ENCODE measurements around the gene PLVAP. TPM values are rescaled to one million over a fixed set of nuclear protein-coding genes. Genes with fewer than 3 reads are reported as not detected.

PLVAP gene
- total RNA-seq, 1 donor from 2014 or later, result 378 TPM

DNA sequence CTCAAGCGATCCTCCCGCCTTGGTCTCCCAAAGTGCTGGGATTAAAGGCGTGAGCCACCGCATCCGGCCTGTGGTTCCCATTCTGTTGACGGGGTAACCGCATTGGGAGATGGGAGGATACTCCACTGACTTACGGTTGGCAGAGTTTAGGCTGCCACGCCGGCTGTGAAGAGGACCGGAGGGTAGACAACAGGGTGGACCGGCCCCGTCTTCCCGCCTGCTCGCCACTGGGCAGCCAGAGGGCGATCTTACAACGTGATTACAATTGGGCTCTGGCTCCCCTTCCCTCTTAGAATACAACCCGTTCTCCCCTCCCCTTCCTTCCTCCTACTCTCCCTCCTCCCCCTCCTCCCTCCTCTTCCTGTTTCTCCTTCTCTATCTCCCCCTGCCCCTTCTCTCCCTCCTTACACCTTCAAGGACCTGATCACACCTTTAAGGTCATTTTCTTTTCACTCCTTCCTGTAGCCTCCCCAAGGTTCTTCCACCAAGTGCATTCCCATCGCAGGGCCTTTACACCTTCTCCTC is 17.8 kb upstream of the PLVAP start:
- intact Hi-C loops (cut with DNase I), result no loop called here
- TF ChIP-seq, protein P1, sequence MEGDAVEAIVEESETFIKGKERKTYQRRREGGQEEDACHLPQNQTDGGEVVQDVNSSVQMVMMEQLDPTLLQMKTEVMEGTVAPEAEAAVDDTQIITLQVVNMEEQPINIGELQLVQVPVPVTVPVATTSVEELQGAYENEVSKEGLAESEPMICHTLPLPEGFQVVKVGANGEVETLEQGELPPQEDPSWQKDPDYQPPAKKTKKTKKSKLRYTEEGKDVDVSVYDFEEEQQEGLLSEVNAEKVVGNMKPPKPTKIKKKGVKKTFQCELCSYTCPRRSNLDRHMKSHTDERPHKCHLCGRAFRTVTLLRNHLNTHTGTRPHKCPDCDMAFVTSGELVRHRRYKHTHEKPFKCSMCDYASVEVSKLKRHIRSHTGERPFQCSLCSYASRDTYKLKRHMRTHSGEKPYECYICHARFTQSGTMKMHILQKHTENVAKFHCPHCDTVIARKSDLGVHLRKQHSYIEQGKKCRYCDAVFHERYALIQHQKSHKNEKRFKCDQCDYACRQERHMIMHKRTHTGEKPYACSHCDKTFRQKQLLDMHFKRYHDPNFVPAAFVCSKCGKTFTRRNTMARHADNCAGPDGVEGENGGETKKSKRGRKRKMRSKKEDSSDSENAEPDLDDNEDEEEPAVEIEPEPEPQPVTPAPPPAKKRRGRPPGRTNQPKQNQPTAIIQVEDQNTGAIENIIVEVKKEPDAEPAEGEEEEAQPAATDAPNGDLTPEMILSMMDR (IDR thresholded peaks at IDR 0.05), result peak; percentile 39 to 52 (median 48)
- Histone ChIP-seq H3K27ac (no peak overlapping the region), H3K4me3 (no peak overlapping the region), H3K27me3 (no peaks in the 10 kb centered on the region), H3K4me1 (peaks cover 4 to 6% of the 10 kb centered on the region in 2 donors), H3K36me3 (peaks cover 0 to 2% of the 10 kb centered on the region in 2 donors), H3K9me3 (no peaks in the 10 kb centered on the region)
- DNase-seq (ENCODE audit: low spot score in 2 of 2), result no peak

DNA sequence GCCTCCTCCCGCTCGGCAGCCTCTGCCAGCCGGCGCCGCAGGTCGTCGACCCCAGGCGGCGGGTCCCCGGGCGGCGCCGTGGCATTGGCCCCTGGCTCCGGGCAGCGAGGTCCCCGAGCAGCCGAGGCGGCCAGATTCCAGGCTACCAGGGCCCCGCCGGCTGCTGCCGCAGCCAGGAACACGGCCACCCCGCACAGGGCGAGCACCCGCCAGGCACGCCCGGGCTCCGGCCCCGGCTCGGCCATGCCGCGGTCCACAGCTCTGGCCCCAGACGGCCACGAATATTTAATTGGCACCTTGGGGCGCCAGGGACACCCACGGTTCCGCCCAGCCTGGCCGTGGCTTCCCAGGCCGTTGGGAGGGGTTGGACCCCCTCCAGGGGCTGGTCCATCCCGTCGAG is 16.8 kb upstream of the PLVAP start, which contains the start of gene CCDC194:
Gene CCDC194 (minus strand): TSS at position 283 of the 400 bp plus-strand sequence. CDS start 38 bp downstream, at position 245.
- Histone ChIP-seq H3K36me3 (peaks cover 0 to 2% of the 10 kb centered on the region in 2 donors), H3K9me3 (peaks cover 0 to 3% of the 10 kb centered on the region in 2 donors), H3K27ac (no peak within 1 kb of the TSS), H3K4me1 (peaks cover 4 to 6% of the 10 kb centered on the region in 2 donors), H3K27me3 (no peaks in the 10 kb centered on the region), H3K4me3 (no peak within 1 kb of the TSS)
- no peak for DNase-seq (ENCODE audit: low spot score in 2 of 2)
- intact Hi-C loops (cut with DNase I), result no loop called here
- TF ChIP-seq, protein P1 (IDR thresholded peaks at IDR 0.05), result no peak

DNA sequence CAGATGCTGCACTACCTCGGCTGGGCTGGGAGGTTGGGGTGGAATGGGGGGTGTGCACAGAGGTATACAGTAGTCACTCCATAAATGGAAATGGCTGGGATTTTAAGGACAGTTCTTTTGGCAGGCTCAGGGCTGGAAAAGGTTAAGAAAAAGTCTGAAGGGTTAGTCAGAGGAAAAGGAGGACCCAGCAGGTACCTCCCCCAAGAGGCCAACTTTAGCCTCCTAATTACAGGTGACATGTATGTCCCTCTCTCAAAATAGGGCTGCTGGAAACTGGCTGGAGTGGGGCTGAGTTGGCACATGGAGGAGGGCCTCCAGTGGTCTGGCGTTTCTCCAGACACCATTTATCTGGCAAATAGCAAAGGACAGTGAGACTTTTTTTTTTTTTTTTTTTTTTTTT is 15.9 kb upstream of the PLVAP start:
- intact Hi-C loops (cut with DNase I), result no loop called here
- Histone ChIP-seq H3K27ac (no peak overlapping the region), H3K4me1 (peaks cover 4 to 6% of the 10 kb centered on the region in 2 donors), H3K36me3 (no peaks in the 10 kb centered on the region), H3K4me3 (no peak overlapping the region), H3K27me3 (no peaks in the 10 kb centered on the region), H3K9me3 (peaks cover 0 to 3% of the 10 kb centered on the region in 2 donors)
- TF ChIP-seq, protein P1 (IDR thresholded peaks at IDR 0.05), result no peak
- no peak for DNase-seq (ENCODE audit: low spot score in 2 of 2)

DNA sequence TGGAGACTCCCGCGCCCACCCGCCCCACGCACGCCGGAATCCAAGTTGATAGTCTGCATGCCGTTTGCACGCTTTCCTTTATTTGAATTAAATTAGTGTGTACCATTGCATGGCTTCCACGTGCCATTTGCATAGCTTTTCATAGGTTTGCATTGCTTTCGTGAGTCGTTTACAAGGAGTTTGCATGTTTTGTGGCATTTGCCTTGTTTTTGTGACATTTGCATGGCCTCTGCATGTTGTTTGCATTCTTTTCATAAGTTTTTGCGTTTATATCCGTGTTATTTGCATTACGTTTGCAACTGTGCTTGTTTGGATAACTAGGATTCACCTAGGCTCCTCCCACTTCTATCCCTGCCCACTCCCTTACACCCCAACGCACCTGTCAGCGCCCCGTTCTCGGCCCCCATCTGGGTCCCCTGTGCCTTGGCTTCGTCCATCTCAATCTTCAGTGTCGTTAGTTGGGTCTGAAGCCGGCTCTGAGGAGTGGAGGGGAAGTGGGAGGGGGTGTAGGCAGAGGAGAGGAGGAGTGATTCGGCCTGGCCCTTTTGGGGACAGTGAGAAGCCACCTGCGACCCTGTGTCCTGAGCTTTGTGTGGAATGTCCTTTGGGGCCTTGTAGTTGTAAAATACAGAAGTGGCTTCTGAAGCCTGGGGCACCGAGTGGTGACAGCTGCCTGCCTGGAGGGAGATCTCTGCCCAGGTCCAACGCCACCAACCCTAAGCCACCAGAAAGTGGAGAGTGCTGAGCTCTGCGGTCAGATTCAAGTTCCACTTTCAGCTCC is 14.4 kb upstream of the PLVAP start:
- peak overlapping the region; percentile 45 to 71 for H3K4me3 ChIP-seq
- H3K27ac ChIP-seq, result no peak overlapping the region
- no peak for DNase-seq (ENCODE audit: low spot score in 2 of 2)
- H3K9me3 ChIP-seq, result peaks cover 0 to 3% of the 10 kb centered on the region in 2 donors
- intact Hi-C loops (cut with DNase I), result loop anchor here (1.0 to 2.0 kb wide), 5 partner anchors 28 to 99 kb away; partner anchors contain the start of gene GTPBP3
- TF ChIP-seq, protein P1 (IDR thresholded peaks at IDR 0.05), result no peak
- no peaks in the 10 kb centered on the region for H3K27me3 ChIP-seq
- no peaks in the 10 kb centered on the region for H3K36me3 ChIP-seq
- H3K4me1 ChIP-seq, result peaks cover 4 to 6% of the 10 kb centered on the region in 2 donors

DNA sequence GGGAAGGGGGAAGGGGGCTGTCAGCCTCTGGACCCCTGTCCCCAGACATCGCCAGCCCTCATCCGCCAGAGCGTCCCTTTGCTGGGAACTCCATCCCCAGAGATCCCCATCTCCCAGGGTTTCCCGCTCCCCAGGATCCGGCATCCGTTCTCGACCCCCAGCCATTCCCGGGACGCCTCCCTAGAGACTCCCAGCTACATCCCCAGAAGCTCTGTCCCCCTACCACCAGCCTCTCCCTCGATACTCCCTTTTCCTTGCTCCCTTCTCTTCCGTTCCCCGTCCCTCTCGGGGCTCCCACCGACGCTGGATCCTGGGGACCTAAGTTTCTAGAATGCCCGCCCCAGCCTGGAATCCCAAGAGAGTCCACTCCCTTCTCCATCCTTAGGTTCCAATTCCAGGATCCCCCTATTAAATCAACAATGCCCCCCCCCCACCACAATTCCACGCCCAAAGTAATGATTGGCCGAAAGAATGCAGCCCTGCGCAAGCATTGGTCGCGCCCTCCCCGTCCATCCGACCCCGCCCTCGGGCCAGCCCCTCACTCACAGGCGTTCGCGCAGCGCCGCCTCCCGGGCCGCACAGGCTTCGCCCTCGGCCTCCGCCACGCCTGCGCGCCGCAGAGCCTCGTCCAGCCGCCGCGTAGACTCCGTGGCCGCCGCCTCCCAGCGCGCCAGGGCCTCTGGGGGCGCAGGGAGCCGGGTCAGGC is 13.7 kb upstream of the PLVAP start:
- H3K27ac ChIP-seq, result peak overlapping the region in 1 of 2 donors; percentile 32

More for the DNA sequence above, 13.7 kb upstream of the PLVAP start:
- H3K9me3 ChIP-seq, result peaks cover 0 to 3% of the 10 kb centered on the region in 2 donors
- no peaks in the 10 kb centered on the region for H3K36me3 ChIP-seq
- no peaks in the 10 kb centered on the region for H3K27me3 ChIP-seq
- H3K4me3 ChIP-seq, result peak overlapping the region; percentile 45 to 71
- TF ChIP-seq, protein P1 (IDR thresholded peaks at IDR 0.05), result peak; percentile 68 to 96 (median 80)
- intact Hi-C loops (cut with DNase I), result loop anchor here (1.0 to 2.0 kb wide), 5 partner anchors 28 to 98 kb away; partner anchors contain the start of gene GTPBP3
- peaks cover 4 to 6% of the 10 kb centered on the region in 2 donors for H3K4me1 ChIP-seq
- DNase-seq (ENCODE audit: low spot score in 2 of 2), result peak; percentile 67 to 96

Data from ascending aorta (tissue), 2 donors.